SJSA1 (cell line): ENCODE data around the gene HS6ST3. TPM values are rescaled to one million over a fixed set of nuclear protein-coding genes. Genes with fewer than 3 reads are reported as not detected.

ENCODE experiments used
- DNase-seq, 2 experiments: peaks; one replicate each; pipeline ENCODE4 v3.0.0-alpha.2; 2015 to 2020; ENCODE audit warnings: low spot score in 2 of 2, low read depth in 1 of 2
- H3K27ac ChIP-seq: fragments of 250-450 bp; sonication (Bioruptor Pico); 2 replicates; pipeline ENCODE4 v1.5.1; 2020; ENCODE audit warnings: mild to moderate bottlenecking, moderate library complexity
- H3K27me3 ChIP-seq: fragments of 250-450 bp; sonication (Bioruptor Pico); replicated peaks from 2 replicates; pipeline ENCODE4 v1.5.1; 2020; ENCODE audit warnings: mild to moderate bottlenecking, moderate library complexity
- H3K36me3 ChIP-seq: fragments of 250-450 bp; sonication (Bioruptor Pico); 2 replicates; pipeline ENCODE4 v1.5.1; 2020; ENCODE audit warnings: mild to moderate bottlenecking
- H3K4me1 ChIP-seq: fragments of 250-450 bp; sonication (Bioruptor Pico); replicated peaks from 2 replicates; pipeline ENCODE4 v1.6.1; 2021; ENCODE audit warnings: mild to moderate bottlenecking
- H3K4me3 ChIP-seq: fragments of 250-450 bp; sonication (Bioruptor Pico); 2 replicates; pipeline ENCODE4 v1.5.1; 2020; ENCODE audit warnings: mild to moderate bottlenecking
- H3K9me3 ChIP-seq: fragments of 250-450 bp; sonication (Bioruptor Pico); replicated peaks from 2 replicates; pipeline ENCODE4 v1.5.1; 2020; ENCODE audit warnings: mild to moderate bottlenecking
- total RNA-seq: library from RNA; depleted of rRNA; stranded (reverse); fragments of >200 nt; shearing (Covaris generic); gene quantifications from 2 replicates; pipeline ENCODE4 v1.2.3, GENCODE V29; 2014

Gene HS6ST3
- total RNA-seq, 1 experiment from 2014 or later, result 0.03 TPM

- no peaks in the 10 kb centered on the region for H3K36me3 ChIP-seq
- H3K4me1 ChIP-seq, result no peaks in the 10 kb centered on the region
- H3K27ac ChIP-seq, result no peak overlapping the region
- H3K4me3 ChIP-seq, result no peak overlapping the region
- H3K9me3 ChIP-seq, result peaks cover 2% of the 10 kb centered on the region
- H3K27me3 ChIP-seq, result peaks cover 56% of the 10 kb centered on the region
- no peak for DNase-seq
Measured at GRCh38 chr13:96193728-96194310, 103.9 kb downstream of the HS6ST3 start.

GRCh38 chr13:96198038-96198437 is 108.1 kb downstream of the HS6ST3 start:
- H3K27me3 ChIP-seq, result peaks cover 51% of the 10 kb centered on the region
- H3K27ac ChIP-seq, result no peak overlapping the region
- H3K36me3 ChIP-seq, result no peaks in the 10 kb centered on the region
- no peak overlapping the region for H3K4me3 ChIP-seq
- DNase-seq, result no peak
- no peaks in the 10 kb centered on the region for H3K4me1 ChIP-seq
- no peaks in the 10 kb centered on the region; the same call in none of the 2 replicates for H3K9me3 ChIP-seq

- no peak overlapping the region for H3K27ac ChIP-seq
Measured at GRCh38 chr13:96199315-96199714, 109.4 kb downstream of the HS6ST3 start.

GRCh38 chr13:96200810-96201209 is 110.9 kb downstream of the HS6ST3 start:
- no peaks in the 10 kb centered on the region for H3K4me1 ChIP-seq
- H3K9me3 ChIP-seq, result no peaks in the 10 kb centered on the region; the same call in none of the 2 replicates
- no peak for DNase-seq
- peaks cover 43% of the 10 kb centered on the region for H3K27me3 ChIP-seq
- no peaks in the 10 kb centered on the region for H3K36me3 ChIP-seq
- H3K4me3 ChIP-seq, result no peak overlapping the region
- no peak overlapping the region for H3K27ac ChIP-seq

More at GRCh38 chr13:96199315-96199714, 109.4 kb downstream of the HS6ST3 start:
- no peak for DNase-seq
- no peaks in the 10 kb centered on the region; the same call in none of the 2 replicates for H3K9me3 ChIP-seq
- H3K27me3 ChIP-seq, result peaks cover 51% of the 10 kb centered on the region
- H3K36me3 ChIP-seq, result no peaks in the 10 kb centered on the region
- H3K4me3 ChIP-seq, result no peak overlapping the region
- no peaks in the 10 kb centered on the region for H3K4me1 ChIP-seq

- H3K4me3 ChIP-seq, result no peak overlapping the region
- no peaks in the 10 kb centered on the region for H3K4me1 ChIP-seq
- no peaks in the 10 kb centered on the region; the same call in 1 of the 2 replicates for H3K9me3 ChIP-seq
- no peak overlapping the region for H3K27ac ChIP-seq
- no peak for DNase-seq
- H3K36me3 ChIP-seq, result no peaks in the 10 kb centered on the region
- H3K27me3 ChIP-seq, result peaks cover 32% of the 10 kb centered on the region
Measured at GRCh38 chr13:96202315-96202714, 112.4 kb downstream of the HS6ST3 start.

GRCh38 chr13:96203471-96203870 is 113.6 kb downstream of the HS6ST3 start:
- Histone ChIP-seq H3K9me3 (no peaks in the 10 kb centered on the region; the same call in 1 of the 2 replicates), H3K27me3 (peaks cover 37% of the 10 kb centered on the region)
- no peak for DNase-seq

GRCh38 chr13:96214824-96215445 is 125.0 kb downstream of the HS6ST3 start:
- Histone ChIP-seq H3K36me3 (no peaks in the 10 kb centered on the region), H3K27me3 (peaks cover 44% of the 10 kb centered on the region), H3K9me3 (no peaks in the 10 kb centered on the region; the same call in 1 of the 2 replicates), H3K4me1 (no peaks in the 10 kb centered on the region), H3K27ac (no peak overlapping the region), H3K4me3 (no peak overlapping the region)
- DNase-seq, result no peak

More at GRCh38 chr13:96203471-96203870, 113.6 kb downstream of the HS6ST3 start:
- Histone ChIP-seq H3K36me3 (no peaks in the 10 kb centered on the region), H3K4me3 (no peak overlapping the region), H3K4me1 (no peaks in the 10 kb centered on the region), H3K27ac (no peak overlapping the region)

GRCh38 chr13:96216543-96216942 is 126.6 kb downstream of the HS6ST3 start:
- DNase-seq, result no peak
- H3K27me3 ChIP-seq, result peaks cover 43% of the 10 kb centered on the region
- H3K36me3 ChIP-seq, result no peaks in the 10 kb centered on the region
- no peak overlapping the region for H3K27ac ChIP-seq
- H3K9me3 ChIP-seq, result no peaks in the 10 kb centered on the region; the same call in 1 of the 2 replicates
- no peak overlapping the region for H3K4me3 ChIP-seq
- no peaks in the 10 kb centered on the region for H3K4me1 ChIP-seq

- DNase-seq, result no peak
- H3K27ac ChIP-seq, result no peak overlapping the region
- no peaks in the 10 kb centered on the region; the same call in 1 of the 2 replicates for H3K9me3 ChIP-seq
Measured at GRCh38 chr13:96218475-96218874, 128.6 kb downstream of the HS6ST3 start.

GRCh38 chr13:96221471-96221870 is 131.6 kb downstream of the HS6ST3 start:
- Histone ChIP-seq H3K27me3 (peaks cover 26% of the 10 kb centered on the region), H3K36me3 (no peaks in the 10 kb centered on the region), H3K4me1 (no peaks in the 10 kb centered on the region), H3K4me3 (no peak overlapping the region), H3K9me3 (no peaks in the 10 kb centered on the region), H3K27ac (no peak overlapping the region)
- no peak for DNase-seq

More at GRCh38 chr13:96218475-96218874, 128.6 kb downstream of the HS6ST3 start:
- H3K36me3 ChIP-seq, result no peaks in the 10 kb centered on the region
- peaks cover 33% of the 10 kb centered on the region for H3K27me3 ChIP-seq
- H3K4me3 ChIP-seq, result no peak overlapping the region
- no peaks in the 10 kb centered on the region for H3K4me1 ChIP-seq

- Histone ChIP-seq H3K36me3 (no peaks in the 10 kb centered on the region), H3K4me1 (no peaks in the 10 kb centered on the region), H3K4me3 (no peak overlapping the region), H3K27me3 (peaks cover 36% of the 10 kb centered on the region), H3K27ac (no peak overlapping the region), H3K9me3 (no peaks in the 10 kb centered on the region)
- DNase-seq, result no peak
Measured at GRCh38 chr13:96223231-96223630, 133.3 kb downstream of the HS6ST3 start.

GRCh38 chr13:96229356-96229755 is 139.4 kb downstream of the HS6ST3 start:
- Histone ChIP-seq H3K4me1 (no peaks in the 10 kb centered on the region), H3K27ac (no peak overlapping the region), H3K9me3 (0 out of 2 replicates have a peak, but pooled peaks cover 5% of the 10 kb centered on the region), H3K4me3 (no peak overlapping the region), H3K27me3 (peaks cover 68% of the 10 kb centered on the region), H3K36me3 (no peaks in the 10 kb centered on the region)
- DNase-seq, result peak in 1 of 2 experiments; percentile 61

GRCh38 chr13:96238241-96238640 is 148.3 kb downstream of the HS6ST3 start:
- no peak overlapping the region for H3K4me3 ChIP-seq
- peaks cover 5% of the 10 kb centered on the region; the same call in 1 of the 2 replicates for H3K4me1 ChIP-seq
- H3K9me3 ChIP-seq, result no peaks in the 10 kb centered on the region
- H3K27ac ChIP-seq, result no peak overlapping the region
- no peaks in the 10 kb centered on the region for H3K36me3 ChIP-seq
- H3K27me3 ChIP-seq, result peaks cover 35% of the 10 kb centered on the region
- DNase-seq, result no peak

- Histone ChIP-seq H3K4me1 (peaks cover 5% of the 10 kb centered on the region; the same call in 1 of the 2 replicates), H3K27me3 (peaks cover 34% of the 10 kb centered on the region), H3K27ac (no peak overlapping the region), H3K36me3 (no peaks in the 10 kb centered on the region), H3K9me3 (no peaks in the 10 kb centered on the region), H3K4me3 (no peak overlapping the region)
- peak in 1 of 2 experiments; percentile 44 for DNase-seq
Measured at GRCh38 chr13:96238861-96239260, 149.0 kb downstream of the HS6ST3 start.
